GM23338 (cell line): ENCODE measurements around the gene SCNN1A. TPM values are rescaled to one million over a fixed set of nuclear protein-coding genes. Genes with fewer than 3 reads are reported as not detected.

Experiments used
- ATAC-seq: fragments of 200-7000 bp; cut with Tn5 transposase; 3 replicates; pipeline ENCODE4 v1.9.1; 2020
- DNase-seq: peaks from one replicate; pipeline ENCODE4 v3.0.0-alpha.2; 2015; ENCODE audit warnings: low spot score
- H2AFZ ChIP-seq: fragments of 200-600 bp; sonication (generic); 2 replicates; pipeline ENCODE4 v1.8.0; 2016; ENCODE audit warnings: antibody characterized with exemption, mild to moderate bottlenecking, moderate library complexity
- H3F3A ChIP-seq: fragments of 200-600 bp; sonication (generic); replicated peaks from 2 replicates; pipeline ENCODE4 v1.8.0; 2017; ENCODE audit warnings: antibody characterized with exemption, mixed run types, low read depth
- H3K27ac ChIP-seq: fragments of 200-600 bp; sonication (generic); 2 replicates; pipeline ENCODE4 v1.6.1; 2016; ENCODE audit warnings: low read depth
- H3K27me3 ChIP-seq: fragments of 200-600 bp; sonication (generic); 2 replicates; pipeline ENCODE4 v1.8.0; 2016; ENCODE audit warnings: mild to moderate bottlenecking, mixed run types, moderate library complexity; ENCODE audit not compliant: insufficient read depth
- H3K36me3 ChIP-seq: fragments of 200-600 bp; sonication (generic); 2 replicates; pipeline ENCODE4 v1.8.0; 2016; ENCODE audit warnings: mild to moderate bottlenecking; ENCODE audit not compliant: insufficient read depth
- H3K4me1 ChIP-seq: fragments of 200-600 bp; sonication (generic); 2 replicates; pipeline ENCODE4 v1.8.0; 2016; ENCODE audit warnings: mild to moderate bottlenecking, moderate library complexity; ENCODE audit not compliant: insufficient read depth
- H3K4me2 ChIP-seq: fragments of 200-600 bp; sonication (generic); 2 replicates; pipeline ENCODE4 v1.7.1; 2017; ENCODE audit warnings: mixed run types
- H3K4me3 ChIP-seq: fragments of 200-600 bp; sonication (generic); 2 replicates; pipeline ENCODE4 v1.6.1; 2016; ENCODE audit warnings: mixed run types
- H3K79me2 ChIP-seq: fragments of 200-600 bp; sonication (generic); replicated peaks from 2 replicates; pipeline ENCODE4 v1.8.0; 2017; ENCODE audit warnings: mild to moderate bottlenecking; ENCODE audit not compliant: insufficient read depth
- H3K9me2 ChIP-seq: fragments of 200-600 bp; sonication (generic); 2 replicates; pipeline ENCODE4 v1.8.0; 2017; ENCODE audit not compliant: insufficient read depth
- H4K20me1 ChIP-seq: fragments of 200-600 bp; sonication (generic); replicated peaks from 2 replicates; pipeline ENCODE4 v1.8.0; 2017; ENCODE audit warnings: mild to moderate bottlenecking; ENCODE audit not compliant: insufficient read depth
- H3K27ac Mint-ChIP-seq: 2 replicates; pipeline ENCODE4 v1.8.0; 2020; ENCODE audit warnings: inconsistent platforms, mild to moderate bottlenecking, moderate library complexity, mixed read lengths
- H3K27me3 Mint-ChIP-seq: 3 replicates; pipeline ENCODE4 v1.8.0; 2022; ENCODE audit warnings: low read depth, mild to moderate bottlenecking, moderate library complexity, mixed read lengths, inconsistent platforms; ENCODE audit not compliant: insufficient read depth, poor library complexity
- H3K36me3 Mint-ChIP-seq: 3 replicates; pipeline ENCODE4 v1.8.0; 2021; ENCODE audit warnings: low read depth, mild to moderate bottlenecking, inconsistent platforms, moderate library complexity, mixed read lengths
- H3K4me1 Mint-ChIP-seq: 3 replicates; pipeline ENCODE4 v1.8.0; 2020; ENCODE audit warnings: mild to moderate bottlenecking, inconsistent platforms, mixed read lengths
- H3K4me3 Mint-ChIP-seq: 3 replicates; pipeline ENCODE4 v1.8.0; 2021; ENCODE audit warnings: moderate library complexity, mild to moderate bottlenecking, inconsistent platforms, mixed read lengths
- H3K9me3 Mint-ChIP-seq: 3 replicates; pipeline ENCODE4 v1.8.0; 2020; ENCODE audit warnings: moderate library complexity, mild to moderate bottlenecking, inconsistent platforms, mixed read lengths
- ETS1 ChIP-seq: IDR thresholded peaks from 2 replicates; pipeline ENCODE4 v1.6.1; 2016; ENCODE audit warnings: antibody characterized with exemption
- EZH2 ChIP-seq: fragments of 200-600 bp; sonication (generic); IDR thresholded peaks from one replicate; pipeline ENCODE4 v1.8.0; 2017; ENCODE audit warnings: antibody characterized with exemption, mild to moderate bottlenecking, low read depth; ENCODE audit not compliant: unreplicated experiment
- EZH2phosphoT487 ChIP-seq: fragments of 200-600 bp; sonication (generic); IDR thresholded peaks from one replicate; pipeline ENCODE4 v1.8.1; 2018; ENCODE audit warnings: antibody characterized with exemption; ENCODE audit not compliant: unreplicated experiment
- JUNB ChIP-seq: IDR thresholded peaks from one replicate; pipeline ENCODE4 v1.6.1; 2016; ENCODE audit warnings: antibody characterized with exemption; ENCODE audit not compliant: unreplicated experiment
- NANOG ChIP-seq: IDR thresholded peaks from 2 replicates; pipeline ENCODE4 v1.6.1; 2016; ENCODE audit warnings: antibody characterized with exemption, borderline replicate concordance
- POLR2AphosphoS5 ChIP-seq: IDR thresholded peaks from 2 replicates; pipeline ENCODE4 v1.6.1; 2016; ENCODE audit warnings: antibody characterized with exemption, low read depth
- STAT1 ChIP-seq: IDR thresholded peaks from one replicate; pipeline ENCODE4 v1.6.1; 2016; ENCODE audit warnings: antibody characterized with exemption; ENCODE audit not compliant: unreplicated experiment
- ZNF114 ChIP-seq: fragments of 250-450 bp; sonication (Bioruptor Pico); IDR thresholded peaks from 2 replicates; pipeline ENCODE4 v1.5.0; 2020; ENCODE audit warnings: mild to moderate bottlenecking, moderate library complexity
- ZNF331 ChIP-seq: fragments of 250-450 bp; sonication (Bioruptor Pico); IDR thresholded peaks from 2 replicates; pipeline ENCODE4 v1.5.0; 2020; ENCODE audit warnings: low read depth, mild to moderate bottlenecking, moderate library complexity
- polyA plus RNA-seq: library from polyadenylated mRNA; unstranded; fragments of >200 nt; fragmentation: Nextera tagmentation; extraction: Ambion mirVana; gene quantifications from 2 replicates; pipeline ENCODE4 v1.2.1, GENCODE V29; 2016
- total RNA-seq: library from RNA; depleted of rRNA; stranded (reverse); fragments of >200 nt; shearing (Covaris generic); gene quantifications from 2 replicates; pipeline ENCODE4 v1.2.3, GENCODE V29; 2014
- TF ChIP-seq, protein P1 (sequence below): fragments of 250-450 bp; sonication (Bioruptor Pico); IDR thresholded peaks from 2 replicates; pipeline ENCODE4 v1.5.0; 2020; ENCODE audit warnings: mild to moderate bottlenecking, moderate library complexity
- TF ChIP-seq, protein P2 (sequence below), 2 experiments: fragments of 200-600 bp in 1 of 2; sonication (generic) in 1 of 2; conservative IDR thresholded peaks; 2 replicates each; pipeline versions ENCODE4 v1.5.1 to v1.6.1; 2016 to 2017; ENCODE audit warnings: antibody characterized with exemption in 2 of 2, low read depth in 2 of 2, mild to moderate bottlenecking in 2 of 2, moderate library complexity in 1 of 2
- TF ChIP-seq, protein P3 (sequence below): IDR thresholded peaks from one replicate; pipeline ENCODE4 v1.6.1; 2018; ENCODE audit warnings: antibody characterized with exemption; ENCODE audit not compliant: unreplicated experiment

Gene SCNN1A
- total and polyA plus RNA-seq, 2 experiments from 2014 or later: 37.1 to 125 TPM

DNA sequence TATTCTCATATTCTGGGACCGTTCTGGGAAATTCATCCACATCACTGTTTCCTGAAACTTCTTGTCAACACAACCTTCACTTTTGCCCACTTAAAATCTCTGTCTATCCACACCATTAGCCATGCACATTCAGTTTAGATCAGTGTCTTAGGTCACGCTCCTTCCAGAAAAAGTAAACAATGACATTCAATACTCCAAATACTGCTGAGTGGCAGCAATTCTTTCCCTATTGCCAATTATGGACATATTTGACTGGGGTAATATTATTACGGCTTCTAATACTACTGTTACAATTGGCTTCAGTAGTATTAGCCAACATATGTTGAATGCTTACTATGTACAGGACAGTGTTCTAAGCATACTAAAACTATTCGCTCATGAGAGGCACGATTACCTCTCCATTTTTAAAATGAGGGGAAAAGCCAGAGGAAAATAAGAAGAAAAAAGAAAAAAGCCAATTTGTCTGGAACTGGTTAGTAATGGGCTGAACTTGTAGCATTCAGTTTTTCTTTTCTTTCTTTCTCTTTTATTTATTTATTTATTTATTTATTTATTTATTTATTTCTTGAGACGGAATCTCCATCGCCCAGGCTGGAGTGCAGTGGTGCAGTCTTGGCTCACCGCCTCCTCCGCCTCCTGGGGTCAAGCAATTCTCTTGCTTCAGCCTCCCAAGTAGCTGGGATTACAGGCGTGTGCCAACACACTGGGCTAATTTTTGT is 32.0 kb upstream of the SCNN1A start:
- no peak overlapping the region for H3K27ac Mint-ChIP-seq
- Histone ChIP-seq H3K4me3 (no peak overlapping the region), H3K27ac (no peak overlapping the region), H4K20me1 (no peaks in the 10 kb centered on the region), H3K36me3 (no peaks in the 10 kb centered on the region), H3K27me3 (no peaks in the 10 kb centered on the region), H3K4me2 (no peak overlapping the region), H3K79me2 (no peaks in the 10 kb centered on the region), H3K9me2 (no peaks in the 10 kb centered on the region), H3K4me1 (no peaks in the 10 kb centered on the region), H3F3A (no peaks in the 10 kb centered on the region), H2AFZ (no peak overlapping the region)
- no peaks in the 10 kb centered on the region for H3K4me1 Mint-ChIP-seq
- no peaks in the 10 kb centered on the region for H3K27me3 Mint-ChIP-seq
- no peaks in the 10 kb centered on the region for H3K9me3 Mint-ChIP-seq
- ATAC-seq (no peak), DNase-seq (no peak)
- no peak overlapping the region for H3K4me3 Mint-ChIP-seq
- TF ChIP-seq POLR2AphosphoS5 (no peak), EZH2phosphoT487 (no peak), ETS1 (no peak), EZH2 (no peak), JUNB (no peak), ZNF331 (no peak), NANOG (no peak), ZNF114 (CRISPR knock-in tag) (no peak), STAT1 (no peak)
- TF ChIP-seq, protein P1, sequence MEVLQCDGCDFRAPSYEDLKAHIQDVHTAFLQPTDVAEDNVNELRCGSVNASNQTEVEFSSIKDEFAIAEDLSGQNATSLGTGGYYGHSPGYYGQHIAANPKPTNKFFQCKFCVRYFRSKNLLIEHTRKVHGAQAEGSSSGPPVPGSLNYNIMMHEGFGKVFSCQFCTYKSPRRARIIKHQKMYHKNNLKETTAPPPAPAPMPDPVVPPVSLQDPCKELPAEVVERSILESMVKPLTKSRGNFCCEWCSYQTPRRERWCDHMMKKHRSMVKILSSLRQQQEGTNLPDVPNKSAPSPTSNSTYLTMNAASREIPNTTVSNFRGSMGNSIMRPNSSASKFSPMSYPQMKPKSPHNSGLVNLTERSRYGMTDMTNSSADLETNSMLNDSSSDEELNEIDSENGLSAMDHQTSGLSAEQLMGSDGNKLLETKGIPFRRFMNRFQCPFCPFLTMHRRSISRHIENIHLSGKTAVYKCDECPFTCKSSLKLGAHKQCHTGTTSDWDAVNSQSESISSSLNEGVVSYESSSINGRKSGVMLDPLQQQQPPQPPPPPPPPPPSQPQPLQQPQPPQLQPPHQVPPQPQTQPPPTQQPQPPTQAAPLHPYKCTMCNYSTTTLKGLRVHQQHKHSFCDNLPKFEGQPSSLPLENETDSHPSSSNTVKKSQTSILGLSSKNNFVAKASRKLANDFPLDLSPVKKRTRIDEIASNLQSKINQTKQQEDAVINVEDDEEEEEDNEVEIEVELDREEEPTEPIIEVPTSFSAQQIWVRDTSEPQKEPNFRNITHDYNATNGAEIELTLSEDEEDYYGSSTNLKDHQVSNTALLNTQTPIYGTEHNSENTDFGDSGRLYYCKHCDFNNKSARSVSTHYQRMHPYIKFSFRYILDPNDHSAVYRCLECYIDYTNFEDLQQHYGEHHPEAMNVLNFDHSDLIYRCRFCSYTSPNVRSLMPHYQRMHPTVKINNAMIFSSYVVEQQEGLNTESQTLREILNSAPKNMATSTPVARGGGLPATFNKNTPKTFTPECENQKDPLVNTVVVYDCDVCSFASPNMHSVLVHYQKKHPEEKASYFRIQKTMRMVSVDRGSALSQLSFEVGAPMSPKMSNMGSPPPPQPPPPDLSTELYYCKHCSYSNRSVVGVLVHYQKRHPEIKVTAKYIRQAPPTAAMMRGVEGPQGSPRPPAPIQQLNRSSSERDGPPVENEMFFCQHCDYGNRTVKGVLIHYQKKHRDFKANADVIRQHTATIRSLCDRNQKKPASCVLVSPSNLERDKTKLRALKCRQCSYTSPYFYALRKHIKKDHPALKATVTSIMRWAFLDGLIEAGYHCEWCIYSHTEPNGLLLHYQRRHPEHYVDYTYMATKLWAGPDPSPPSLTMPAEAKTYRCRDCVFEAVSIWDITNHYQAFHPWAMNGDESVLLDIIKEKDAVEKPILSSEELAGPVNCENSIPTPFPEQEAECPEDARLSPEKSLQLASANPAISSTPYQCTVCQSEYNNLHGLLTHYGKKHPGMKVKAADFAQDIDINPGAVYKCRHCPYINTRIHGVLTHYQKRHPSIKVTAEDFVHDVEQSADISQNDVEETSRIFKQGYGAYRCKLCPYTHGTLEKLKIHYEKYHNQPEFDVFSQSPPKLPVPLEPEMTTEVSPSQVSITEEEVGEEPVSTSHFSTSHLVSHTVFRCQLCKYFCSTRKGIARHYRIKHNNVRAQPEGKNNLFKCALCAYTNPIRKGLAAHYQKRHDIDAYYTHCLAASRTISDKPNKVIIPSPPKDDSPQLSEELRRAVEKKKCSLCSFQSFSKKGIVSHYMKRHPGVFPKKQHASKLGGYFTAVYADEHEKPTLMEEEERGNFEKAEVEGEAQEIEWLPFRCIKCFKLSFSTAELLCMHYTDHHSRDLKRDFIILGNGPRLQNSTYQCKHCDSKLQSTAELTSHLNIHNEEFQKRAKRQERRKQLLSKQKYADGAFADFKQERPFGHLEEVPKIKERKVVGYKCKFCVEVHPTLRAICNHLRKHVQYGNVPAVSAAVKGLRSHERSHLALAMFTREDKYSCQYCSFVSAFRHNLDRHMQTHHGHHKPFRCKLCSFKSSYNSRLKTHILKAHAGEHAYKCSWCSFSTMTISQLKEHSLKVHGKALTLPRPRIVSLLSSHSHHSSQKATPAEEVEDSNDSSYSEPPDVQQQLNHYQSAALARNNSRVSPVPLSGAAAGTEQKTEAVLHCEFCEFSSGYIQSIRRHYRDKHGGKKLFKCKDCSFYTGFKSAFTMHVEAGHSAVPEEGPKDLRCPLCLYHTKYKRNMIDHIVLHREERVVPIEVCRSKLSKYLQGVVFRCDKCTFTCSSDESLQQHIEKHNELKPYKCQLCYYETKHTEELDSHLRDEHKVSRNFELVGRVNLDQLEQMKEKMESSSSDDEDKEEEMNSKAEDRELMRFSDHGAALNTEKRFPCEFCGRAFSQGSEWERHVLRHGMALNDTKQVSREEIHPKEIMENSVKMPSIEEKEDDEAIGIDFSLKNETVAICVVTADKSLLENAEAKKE: no peak
- TF ChIP-seq, protein P2, sequence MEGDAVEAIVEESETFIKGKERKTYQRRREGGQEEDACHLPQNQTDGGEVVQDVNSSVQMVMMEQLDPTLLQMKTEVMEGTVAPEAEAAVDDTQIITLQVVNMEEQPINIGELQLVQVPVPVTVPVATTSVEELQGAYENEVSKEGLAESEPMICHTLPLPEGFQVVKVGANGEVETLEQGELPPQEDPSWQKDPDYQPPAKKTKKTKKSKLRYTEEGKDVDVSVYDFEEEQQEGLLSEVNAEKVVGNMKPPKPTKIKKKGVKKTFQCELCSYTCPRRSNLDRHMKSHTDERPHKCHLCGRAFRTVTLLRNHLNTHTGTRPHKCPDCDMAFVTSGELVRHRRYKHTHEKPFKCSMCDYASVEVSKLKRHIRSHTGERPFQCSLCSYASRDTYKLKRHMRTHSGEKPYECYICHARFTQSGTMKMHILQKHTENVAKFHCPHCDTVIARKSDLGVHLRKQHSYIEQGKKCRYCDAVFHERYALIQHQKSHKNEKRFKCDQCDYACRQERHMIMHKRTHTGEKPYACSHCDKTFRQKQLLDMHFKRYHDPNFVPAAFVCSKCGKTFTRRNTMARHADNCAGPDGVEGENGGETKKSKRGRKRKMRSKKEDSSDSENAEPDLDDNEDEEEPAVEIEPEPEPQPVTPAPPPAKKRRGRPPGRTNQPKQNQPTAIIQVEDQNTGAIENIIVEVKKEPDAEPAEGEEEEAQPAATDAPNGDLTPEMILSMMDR (conservative IDR thresholded peaks at IDR 0.05; ENCODE audit: low read depth in 2 of 2): no peak
- TF ChIP-seq, protein P3, sequence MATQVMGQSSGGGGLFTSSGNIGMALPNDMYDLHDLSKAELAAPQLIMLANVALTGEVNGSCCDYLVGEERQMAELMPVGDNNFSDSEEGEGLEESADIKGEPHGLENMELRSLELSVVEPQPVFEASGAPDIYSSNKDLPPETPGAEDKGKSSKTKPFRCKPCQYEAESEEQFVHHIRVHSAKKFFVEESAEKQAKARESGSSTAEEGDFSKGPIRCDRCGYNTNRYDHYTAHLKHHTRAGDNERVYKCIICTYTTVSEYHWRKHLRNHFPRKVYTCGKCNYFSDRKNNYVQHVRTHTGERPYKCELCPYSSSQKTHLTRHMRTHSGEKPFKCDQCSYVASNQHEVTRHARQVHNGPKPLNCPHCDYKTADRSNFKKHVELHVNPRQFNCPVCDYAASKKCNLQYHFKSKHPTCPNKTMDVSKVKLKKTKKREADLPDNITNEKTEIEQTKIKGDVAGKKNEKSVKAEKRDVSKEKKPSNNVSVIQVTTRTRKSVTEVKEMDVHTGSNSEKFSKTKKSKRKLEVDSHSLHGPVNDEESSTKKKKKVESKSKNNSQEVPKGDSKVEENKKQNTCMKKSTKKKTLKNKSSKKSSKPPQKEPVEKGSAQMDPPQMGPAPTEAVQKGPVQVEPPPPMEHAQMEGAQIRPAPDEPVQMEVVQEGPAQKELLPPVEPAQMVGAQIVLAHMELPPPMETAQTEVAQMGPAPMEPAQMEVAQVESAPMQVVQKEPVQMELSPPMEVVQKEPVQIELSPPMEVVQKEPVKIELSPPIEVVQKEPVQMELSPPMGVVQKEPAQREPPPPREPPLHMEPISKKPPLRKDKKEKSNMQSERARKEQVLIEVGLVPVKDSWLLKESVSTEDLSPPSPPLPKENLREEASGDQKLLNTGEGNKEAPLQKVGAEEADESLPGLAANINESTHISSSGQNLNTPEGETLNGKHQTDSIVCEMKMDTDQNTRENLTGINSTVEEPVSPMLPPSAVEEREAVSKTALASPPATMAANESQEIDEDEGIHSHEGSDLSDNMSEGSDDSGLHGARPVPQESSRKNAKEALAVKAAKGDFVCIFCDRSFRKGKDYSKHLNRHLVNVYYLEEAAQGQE: no peak
- no peaks in the 10 kb centered on the region for H3K36me3 Mint-ChIP-seq
